HG02981 (cell line): ENCODE measurements around the gene UGT1A9.
"Not testable (repeated sequence)": the region's sequence is repeated elsewhere in the genome, so short reads cannot be mapped to it uniquely, and the experiment has no call there.

Experiments used
- ATAC-seq: cut with Tn5 transposase; IDR thresholded peaks from one replicate; pipeline ENCODE4 v1.9.1; 2021; ENCODE audit warnings: mild to moderate bottlenecking, moderate library complexity; ENCODE audit not compliant: unreplicated experiment

Gene UGT1A9

GRCh38 chr2:233711312-233712008 is 39.8 kb downstream of the UGT1A9 start:
- no peak for ATAC-seq

- ATAC-seq: no peak
These were observed 41.0 kb downstream of the UGT1A9 start, which contains the start of gene UGT1A5 for GRCh38 chr2:233712611-233713261. Gene UGT1A5, plus strand, starts transcription at chr2:233712907. Its CDS starts 85 bp downstream, at chr2:233712992.

GRCh38 chr2:233713262-233713615 is 41.5 kb downstream of the UGT1A9 start:
- ATAC-seq: no peak

GRCh38 chr2:233714121-233714520 is 42.4 kb downstream of the UGT1A9 start:
- no peak for ATAC-seq

- ATAC-seq: no peak
These were observed 46.9 kb downstream of the UGT1A9 start, which contains the start of gene UGT1A4 for GRCh38 chr2:233718552-233718951. Gene UGT1A4, plus strand, starts transcription at chr2:233718736. Its CDS starts 85 bp downstream, at chr2:233718821.

- ATAC-seq: no peak
These were observed 57.1 kb downstream of the UGT1A9 start, which contains the start of gene UGT1A3 for GRCh38 chr2:233728723-233729301. Gene UGT1A3, plus strand, starts transcription at chr2:233729042. Its CDS starts 85 bp downstream, at chr2:233729127.

GRCh38 chr2:233736868-233737653 is 65.4 kb downstream of the UGT1A9 start:
- not testable (repeated sequence) for ATAC-seq

GRCh38 chr2:233740870-233741269 is 69.2 kb downstream of the UGT1A9 start:
- no peak for ATAC-seq

GRCh38 chr2:233743464-233744259 is 72.0 kb downstream of the UGT1A9 start:
- no peak for ATAC-seq

- no peak for ATAC-seq
These were observed 73.5 kb downstream of the UGT1A9 start for GRCh38 chr2:233745073-233745755.

- ATAC-seq: not testable (repeated sequence)
These were observed 74.1 kb downstream of the UGT1A9 start for GRCh38 chr2:233745838-233746237.

- ATAC-seq: no peak
These were observed 75.0 kb downstream of the UGT1A9 start for GRCh38 chr2:233746475-233747282.

- no peak for ATAC-seq
These were observed 75.5 kb downstream of the UGT1A9 start for GRCh38 chr2:233747283-233747544.

GRCh38 chr2:233750689-233751088 is 79.0 kb downstream of the UGT1A9 start:
- ATAC-seq: not testable (repeated sequence)

- not testable (repeated sequence) for ATAC-seq
These were observed 79.7 kb downstream of the UGT1A9 start for GRCh38 chr2:233751212-233752009.

GRCh38 chr2:233754872-233755611 is 83.3 kb downstream of the UGT1A9 start:
- ATAC-seq: no peak

GRCh38 chr2:233756429-233757081 is 84.9 kb downstream of the UGT1A9 start:
- ATAC-seq: no peak
